Neural cell (in vitro differentiated cells): ENCODE measurements around the gene LYPD6.

Experiments used
- EZH2 ChIP-seq: fragments of 200-600, 300-800 bp; shearing (Covaris generic), sonication (generic); IDR thresholded peaks from 2 replicates; pipeline ENCODE4 v1.6.1; 2014; ENCODE audit warnings: antibody characterized with exemption, low read length, borderline replicate concordance, mild to moderate bottlenecking; ENCODE audit not compliant: insufficient read depth, poor library complexity, severe bottlenecking
- MXI1 ChIP-seq: fragments of 450-650 bp; conservative IDR thresholded peaks from 2 replicates; pipeline ENCODE4 v1.6.1; 2014; ENCODE audit warnings: antibody characterized with exemption, mild to moderate bottlenecking; ENCODE audit not compliant: poor library complexity, severe bottlenecking
- SMC3 ChIP-seq: fragments of 450-650 bp; conservative IDR thresholded peaks from 2 replicates; pipeline ENCODE4 v1.6.1; 2014; ENCODE audit warnings: antibody characterized with exemption, mild to moderate bottlenecking, moderate library complexity; ENCODE audit not compliant: poor library complexity
- TF ChIP-seq, protein P1 (sequence below): fragments of 450-650 bp; IDR thresholded peaks from 2 replicates; pipeline ENCODE4 v1.5.1; 2014; ENCODE audit warnings: antibody characterized with exemption, mild to moderate bottlenecking, moderate library complexity; ENCODE audit not compliant: poor library complexity, severe bottlenecking

- TF ChIP-seq, protein P1, sequence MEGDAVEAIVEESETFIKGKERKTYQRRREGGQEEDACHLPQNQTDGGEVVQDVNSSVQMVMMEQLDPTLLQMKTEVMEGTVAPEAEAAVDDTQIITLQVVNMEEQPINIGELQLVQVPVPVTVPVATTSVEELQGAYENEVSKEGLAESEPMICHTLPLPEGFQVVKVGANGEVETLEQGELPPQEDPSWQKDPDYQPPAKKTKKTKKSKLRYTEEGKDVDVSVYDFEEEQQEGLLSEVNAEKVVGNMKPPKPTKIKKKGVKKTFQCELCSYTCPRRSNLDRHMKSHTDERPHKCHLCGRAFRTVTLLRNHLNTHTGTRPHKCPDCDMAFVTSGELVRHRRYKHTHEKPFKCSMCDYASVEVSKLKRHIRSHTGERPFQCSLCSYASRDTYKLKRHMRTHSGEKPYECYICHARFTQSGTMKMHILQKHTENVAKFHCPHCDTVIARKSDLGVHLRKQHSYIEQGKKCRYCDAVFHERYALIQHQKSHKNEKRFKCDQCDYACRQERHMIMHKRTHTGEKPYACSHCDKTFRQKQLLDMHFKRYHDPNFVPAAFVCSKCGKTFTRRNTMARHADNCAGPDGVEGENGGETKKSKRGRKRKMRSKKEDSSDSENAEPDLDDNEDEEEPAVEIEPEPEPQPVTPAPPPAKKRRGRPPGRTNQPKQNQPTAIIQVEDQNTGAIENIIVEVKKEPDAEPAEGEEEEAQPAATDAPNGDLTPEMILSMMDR, result no peak
- TF ChIP-seq SMC3 (no peak), EZH2 (no peak), MXI1 (no peak)
These were observed 39.8 kb downstream of the LYPD6 start for GRCh38 chr2:149370061-149370775.
